SU-DHL-6 (cell line): ENCODE data around the gene RETN.

Experiments used
- CTCF ChIP-seq: fragments of 200-600 bp; sonication (generic); IDR thresholded peaks from one replicate; pipeline ENCODE4 v1.5.1; 2017; ENCODE audit warnings: antibody characterized with exemption, mild to moderate bottlenecking, low read length, moderate library complexity; ENCODE audit not compliant: insufficient read depth, poor library complexity, severe bottlenecking
- EZH2phosphoT487 ChIP-seq: fragments of 200-600 bp; sonication (generic), shearing (Covaris generic); conservative IDR thresholded peaks from 2 replicates; pipeline ENCODE4 v1.6.1; 2018; ENCODE audit warnings: mild to moderate bottlenecking, antibody characterized with exemption, low read length, moderate library complexity, mixed read lengths

DNA sequence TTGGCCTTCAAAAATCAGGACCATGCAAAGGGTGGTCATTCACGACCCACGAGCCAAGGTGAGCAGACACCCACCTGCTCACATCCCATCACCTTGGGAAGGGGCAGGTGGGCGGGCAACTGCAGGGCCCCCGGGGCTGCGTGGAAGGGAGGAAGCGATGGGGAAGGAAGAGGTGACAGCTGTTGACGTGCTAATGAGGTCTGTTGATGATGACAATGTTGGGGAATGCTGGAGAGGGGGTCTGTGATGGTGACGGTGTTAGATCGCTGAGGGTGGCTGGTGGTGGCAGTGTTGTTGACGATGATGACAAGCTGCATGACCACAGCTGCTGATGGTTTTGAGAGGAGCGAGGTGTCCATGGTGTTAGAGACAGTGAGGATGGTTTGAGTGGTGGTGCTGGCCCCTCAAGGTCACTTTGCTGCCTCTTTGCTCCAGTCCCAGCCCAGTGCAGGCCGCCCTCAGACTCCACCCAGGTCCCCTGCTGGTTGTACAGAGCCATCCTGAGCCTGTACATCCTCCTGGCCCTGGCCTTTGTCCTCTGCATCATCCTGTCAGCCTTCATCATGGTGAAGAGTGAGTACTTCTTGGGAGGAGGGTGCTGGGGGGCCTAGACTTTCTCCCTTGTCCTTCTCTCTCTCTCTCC is 8.9 kb downstream of the RETN start:
- no peak for TF ChIP-seq CTCF
- no peak for TF ChIP-seq EZH2phosphoT487
